WTC11 (cell line): ENCODE data around the gene AFF2. TPM values are rescaled to one million over a fixed set of nuclear protein-coding genes. Genes with fewer than 3 reads are reported as not detected.

Experiments used
- ATAC-seq: fragments of 200-7000 bp; cut with Tn5 transposase; 2 replicates; pipeline ENCODE4 v1.10.0; 2021; ENCODE audit warnings: mild to moderate bottlenecking, moderate library complexity
- CTCF ChIA-PET: fragments of 300-600 bp; sonication (Branson Sonifier 250); formaldehyde crosslinking; loops from one replicate; lab custom pipeline; 2021; ENCODE audit warnings: antibody characterized with exemption; lab: Charles Lee
- POLR2A ChIA-PET: fragments of 350-600 bp; sonication (Branson Sonifier 250); formaldehyde crosslinking; loops from one replicate; lab custom pipeline; 2021; ENCODE audit warnings: antibody characterized with exemption; lab: Charles Lee
- DNase-seq: peaks from one replicate; pipeline ENCODE4 v3.0.0; 2021; ENCODE audit warnings: low spot score
- H3K27ac Mint-ChIP-seq: 2 replicates; pipeline ENCODE4 v1.8.0; 2021; ENCODE audit warnings: mixed read lengths
- H3K27me3 Mint-ChIP-seq: 2 replicates; pipeline ENCODE4 v1.8.0; 2021; ENCODE audit warnings: low read depth, mild to moderate bottlenecking, moderate library complexity, mixed read lengths
- H3K36me3 Mint-ChIP-seq: 2 replicates; pipeline ENCODE4 v1.8.0; 2021; ENCODE audit warnings: mixed read lengths
- H3K4me1 Mint-ChIP-seq: 2 replicates; pipeline ENCODE4 v1.8.0; 2022; ENCODE audit warnings: mixed read lengths
- H3K4me3 Mint-ChIP-seq: 2 replicates; pipeline ENCODE4 v1.8.0; 2021; ENCODE audit warnings: mild to moderate bottlenecking, moderate library complexity, mixed read lengths
- H3K9me3 Mint-ChIP-seq: 2 replicates; pipeline ENCODE4 v1.8.0; 2021; ENCODE audit warnings: mixed read lengths
- ATF2 ChIP-seq: sonication (generic); formaldehyde crosslinking; IDR thresholded peaks from 2 replicates; pipeline ENCODE4 v1.8.1; 2022; ENCODE audit warnings: low read depth, missing genetic modification reagents, borderline replicate concordance
- E2F1 ChIP-seq: sonication (generic); formaldehyde crosslinking; IDR thresholded peaks from 2 replicates; pipeline ENCODE4 v1.8.0; 2022; ENCODE audit warnings: mild to moderate bottlenecking, missing genetic modification reagents
- ETV6 ChIP-seq: sonication (generic); formaldehyde crosslinking; IDR thresholded peaks from 2 replicates; pipeline ENCODE4 v1.8.1; 2022; ENCODE audit warnings: mild to moderate bottlenecking, missing genetic modification reagents
- JAZF1 ChIP-seq: fragments of 250-450 bp; sonication (Bioruptor Pico); IDR thresholded peaks from 2 replicates; pipeline ENCODE4 v1.9.0; 2021; ENCODE audit warnings: moderate library complexity, mild to moderate bottlenecking, inconsistent platforms
- JUN ChIP-seq: sonication (generic); formaldehyde crosslinking; IDR thresholded peaks from 2 replicates; pipeline ENCODE4 v1.8.0; 2023; ENCODE audit warnings: mild to moderate bottlenecking, missing genetic modification reagents
- NFATC4 ChIP-seq: fragments of 250-450 bp; sonication (Bioruptor Pico); IDR thresholded peaks from 2 replicates; pipeline ENCODE4 v1.9.0; 2021; ENCODE audit warnings: mild to moderate bottlenecking
- NR1H2 ChIP-seq: sonication (generic); formaldehyde crosslinking; IDR thresholded peaks from 2 replicates; pipeline ENCODE4 v1.9.0; 2021; ENCODE audit warnings: mild to moderate bottlenecking, moderate library complexity, missing genetic modification reagents
- PRRX2 ChIP-seq: fragments of 250-450 bp; sonication (Bioruptor Pico); IDR thresholded peaks from 2 replicates; pipeline ENCODE4 v1.8.0; 2021; ENCODE audit warnings: mild to moderate bottlenecking
- RORB ChIP-seq: fragments of 250-450 bp; sonication (Bioruptor Pico); IDR thresholded peaks from 2 replicates; pipeline ENCODE4 v1.9.0; 2021; ENCODE audit warnings: mild to moderate bottlenecking
- TCF7 ChIP-seq: sonication (generic); formaldehyde crosslinking; IDR thresholded peaks from 2 replicates; pipeline ENCODE4 v1.8.0; 2022; ENCODE audit warnings: mild to moderate bottlenecking, low read depth, missing genetic modification reagents, moderate library complexity
- ZBTB21 ChIP-seq: sonication (generic); formaldehyde crosslinking; IDR thresholded peaks from 2 replicates; pipeline ENCODE4 v1.8.1; 2023; ENCODE audit warnings: mild to moderate bottlenecking, missing genetic modification reagents, borderline replicate concordance
- ZBTB43 ChIP-seq: sonication (generic); formaldehyde crosslinking; IDR thresholded peaks from 2 replicates; pipeline ENCODE4 v1.8.1; 2023; ENCODE audit warnings: mild to moderate bottlenecking, missing genetic modification reagents
- ZNF416 ChIP-seq: fragments of 250-450 bp; sonication (Bioruptor Pico); IDR thresholded peaks from 2 replicates; pipeline ENCODE4 v1.9.0; 2021; ENCODE audit warnings: mild to moderate bottlenecking, inconsistent platforms
- ZNF512 ChIP-seq: sonication (generic); formaldehyde crosslinking; IDR thresholded peaks from 2 replicates; pipeline ENCODE4 v1.8.1; 2022; ENCODE audit warnings: missing genetic modification reagents, borderline replicate concordance
- total RNA-seq: library from RNA; stranded (reverse); gene quantifications from 3 replicates; pipeline ENCODE4 v1.2.3, GENCODE V29; 2021
- TF ChIP-seq, protein P1 (sequence below): fragments of 250-450 bp; sonication (Bioruptor Pico); IDR thresholded peaks from 2 replicates; pipeline ENCODE4 v1.9.0; 2021; ENCODE audit warnings: mild to moderate bottlenecking
- TF ChIP-seq, protein P2 (sequence below): fragments of 250-450 bp; sonication (Bioruptor Pico); IDR thresholded peaks from 2 replicates; pipeline ENCODE4 v1.9.0; 2021; ENCODE audit warnings: moderate library complexity, mild to moderate bottlenecking, inconsistent platforms, borderline replicate concordance
- TF ChIP-seq, protein P3 (sequence below): sonication (generic); formaldehyde crosslinking; IDR thresholded peaks from 2 replicates; pipeline ENCODE4 v1.8.1; 2023; ENCODE audit warnings: mild to moderate bottlenecking, missing genetic modification reagents, borderline replicate concordance

The AFF2 gene
- total RNA-seq, 1 experiment from 2014 or later = 7.6 TPM

DNA sequence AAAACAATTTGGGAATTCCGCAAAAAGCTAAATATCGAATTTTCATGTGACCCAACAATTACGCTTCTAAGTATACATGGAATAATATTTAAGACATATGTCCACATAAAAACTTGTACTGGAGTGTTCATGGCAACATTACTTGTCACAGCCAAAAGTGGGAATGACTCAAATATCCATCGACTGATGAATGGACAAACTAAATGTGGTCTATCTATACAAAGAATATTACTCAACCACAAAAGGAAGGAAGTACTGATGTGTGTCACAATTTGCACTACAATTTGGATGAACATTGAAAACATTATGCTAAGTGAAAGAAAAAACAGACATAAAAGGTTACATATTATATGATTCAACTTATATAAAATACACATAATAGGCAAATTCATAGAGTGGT is 71.9 kb downstream of the AFF2 start:
- H3K27me3 Mint-ChIP-seq = no peaks in the 10 kb centered on the region
- H3K4me1 Mint-ChIP-seq = peaks cover 10% of the 10 kb centered on the region; the same call in 1 of the 2 replicates

GRCh38 chrX:148573119-148573518 is 72.7 kb downstream of the AFF2 start:
- Mint-ChIP-seq H3K9me3 (no peaks in the 10 kb centered on the region), H3K27ac (no peak overlapping the region), H3K4me3 (no peak overlapping the region), H3K4me1 (peaks cover 10% of the 10 kb centered on the region; the same call in 1 of the 2 replicates), H3K36me3 (no peaks in the 10 kb centered on the region), H3K27me3 (no peaks in the 10 kb centered on the region)
- CTCF ChIA-PET = no interaction called here
- POLR2A ChIA-PET = no interaction called here
- ATAC-seq (peak; percentile 77), DNase-seq (peak; percentile 24)
- no peak for TF ChIP-seq ZBTB43 (CRISPR knock-in tag)
- TF ChIP-seq RORB (CRISPR knock-in tag) = no peak
- TF ChIP-seq ZBTB21 (CRISPR knock-in tag) = no peak
- no peak for TF ChIP-seq ATF2 (CRISPR knock-in tag)
- TF ChIP-seq, protein P1, sequence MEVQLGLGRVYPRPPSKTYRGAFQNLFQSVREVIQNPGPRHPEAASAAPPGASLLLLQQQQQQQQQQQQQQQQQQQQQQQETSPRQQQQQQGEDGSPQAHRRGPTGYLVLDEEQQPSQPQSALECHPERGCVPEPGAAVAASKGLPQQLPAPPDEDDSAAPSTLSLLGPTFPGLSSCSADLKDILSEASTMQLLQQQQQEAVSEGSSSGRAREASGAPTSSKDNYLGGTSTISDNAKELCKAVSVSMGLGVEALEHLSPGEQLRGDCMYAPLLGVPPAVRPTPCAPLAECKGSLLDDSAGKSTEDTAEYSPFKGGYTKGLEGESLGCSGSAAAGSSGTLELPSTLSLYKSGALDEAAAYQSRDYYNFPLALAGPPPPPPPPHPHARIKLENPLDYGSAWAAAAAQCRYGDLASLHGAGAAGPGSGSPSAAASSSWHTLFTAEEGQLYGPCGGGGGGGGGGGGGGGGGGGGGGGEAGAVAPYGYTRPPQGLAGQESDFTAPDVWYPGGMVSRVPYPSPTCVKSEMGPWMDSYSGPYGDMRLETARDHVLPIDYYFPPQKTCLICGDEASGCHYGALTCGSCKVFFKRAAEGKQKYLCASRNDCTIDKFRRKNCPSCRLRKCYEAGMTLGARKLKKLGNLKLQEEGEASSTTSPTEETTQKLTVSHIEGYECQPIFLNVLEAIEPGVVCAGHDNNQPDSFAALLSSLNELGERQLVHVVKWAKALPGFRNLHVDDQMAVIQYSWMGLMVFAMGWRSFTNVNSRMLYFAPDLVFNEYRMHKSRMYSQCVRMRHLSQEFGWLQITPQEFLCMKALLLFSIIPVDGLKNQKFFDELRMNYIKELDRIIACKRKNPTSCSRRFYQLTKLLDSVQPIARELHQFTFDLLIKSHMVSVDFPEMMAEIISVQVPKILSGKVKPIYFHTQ = no peak
- no peak for TF ChIP-seq ETV6
- no peak for TF ChIP-seq JAZF1
- TF ChIP-seq TCF7 (CRISPR knock-in tag) = no peak
- no peak for TF ChIP-seq E2F1 (CRISPR knock-in tag)
- TF ChIP-seq, protein P2, sequence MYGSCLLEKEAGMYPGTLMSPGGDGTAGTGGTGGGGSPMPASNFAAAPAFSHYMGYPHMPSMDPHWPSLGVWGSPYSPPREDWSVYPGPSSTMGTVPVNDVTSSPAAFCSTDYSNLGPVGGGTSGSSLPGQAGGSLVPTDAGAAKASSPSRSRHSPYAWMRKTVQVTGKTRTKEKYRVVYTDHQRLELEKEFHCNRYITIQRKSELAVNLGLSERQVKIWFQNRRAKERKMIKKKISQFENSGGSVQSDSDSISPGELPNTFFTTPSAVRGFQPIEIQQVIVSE (CRISPR knock-in tag) = no peak
- TF ChIP-seq JUN (CRISPR knock-in tag) = no peak

More for the DNA sequence above, 71.9 kb downstream of the AFF2 start:
- Mint-ChIP-seq H3K27ac (no peak overlapping the region), H3K9me3 (no peaks in the 10 kb centered on the region), H3K36me3 (no peaks in the 10 kb centered on the region), H3K4me3 (no peak overlapping the region)
- POLR2A ChIA-PET = no interaction called here
- ATAC-seq (no peak), DNase-seq (no peak)
- TF ChIP-seq ZNF512 (no peak), ETV6 (no peak), NR1H2 (CRISPR knock-in tag) (no peak), PRRX2 (CRISPR knock-in tag) (no peak), NFATC4 (CRISPR knock-in tag) (no peak), ZNF416 (CRISPR knock-in tag) (no peak)
- TF ChIP-seq, protein P3, sequence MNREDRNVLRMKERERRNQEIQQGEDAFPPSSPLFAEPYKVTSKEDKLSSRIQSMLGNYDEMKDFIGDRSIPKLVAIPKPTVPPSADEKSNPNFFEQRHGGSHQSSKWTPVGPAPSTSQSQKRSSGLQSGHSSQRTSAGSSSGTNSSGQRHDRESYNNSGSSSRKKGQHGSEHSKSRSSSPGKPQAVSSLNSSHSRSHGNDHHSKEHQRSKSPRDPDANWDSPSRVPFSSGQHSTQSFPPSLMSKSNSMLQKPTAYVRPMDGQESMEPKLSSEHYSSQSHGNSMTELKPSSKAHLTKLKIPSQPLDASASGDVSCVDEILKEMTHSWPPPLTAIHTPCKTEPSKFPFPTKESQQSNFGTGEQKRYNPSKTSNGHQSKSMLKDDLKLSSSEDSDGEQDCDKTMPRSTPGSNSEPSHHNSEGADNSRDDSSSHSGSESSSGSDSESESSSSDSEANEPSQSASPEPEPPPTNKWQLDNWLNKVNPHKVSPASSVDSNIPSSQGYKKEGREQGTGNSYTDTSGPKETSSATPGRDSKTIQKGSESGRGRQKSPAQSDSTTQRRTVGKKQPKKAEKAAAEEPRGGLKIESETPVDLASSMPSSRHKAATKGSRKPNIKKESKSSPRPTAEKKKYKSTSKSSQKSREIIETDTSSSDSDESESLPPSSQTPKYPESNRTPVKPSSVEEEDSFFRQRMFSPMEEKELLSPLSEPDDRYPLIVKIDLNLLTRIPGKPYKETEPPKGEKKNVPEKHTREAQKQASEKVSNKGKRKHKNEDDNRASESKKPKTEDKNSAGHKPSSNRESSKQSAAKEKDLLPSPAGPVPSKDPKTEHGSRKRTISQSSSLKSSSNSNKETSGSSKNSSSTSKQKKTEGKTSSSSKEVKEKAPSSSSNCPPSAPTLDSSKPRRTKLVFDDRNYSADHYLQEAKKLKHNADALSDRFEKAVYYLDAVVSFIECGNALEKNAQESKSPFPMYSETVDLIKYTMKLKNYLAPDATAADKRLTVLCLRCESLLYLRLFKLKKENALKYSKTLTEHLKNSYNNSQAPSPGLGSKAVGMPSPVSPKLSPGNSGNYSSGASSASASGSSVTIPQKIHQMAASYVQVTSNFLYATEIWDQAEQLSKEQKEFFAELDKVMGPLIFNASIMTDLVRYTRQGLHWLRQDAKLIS (CRISPR knock-in tag) = no peak
- CTCF ChIA-PET = no interaction called here
